Hepatocyte (in vitro differentiated cells): ENCODE data around the gene NR6A1. TPM values are rescaled to one million over a fixed set of nuclear protein-coding genes. Genes with fewer than 3 reads are reported as not detected.

Experiments
- DNase-seq: peaks from one replicate; pipeline ENCODE4 v3.0.0-alpha.2; 2016; ENCODE audit warnings: low spot score
- H2AFZ ChIP-seq: fragments of 200-600 bp; sonication (generic); 2 replicates; pipeline ENCODE4 v1.6.0; 2016; ENCODE audit warnings: antibody characterized with exemption, mild to moderate bottlenecking
- H3K27ac ChIP-seq: fragments of 200-600 bp; sonication (generic); 2 replicates; pipeline ENCODE4 v1.5.1; 2016; ENCODE audit warnings: mild to moderate bottlenecking
- H3K27me3 ChIP-seq: fragments of 200-600 bp; sonication (generic); 2 replicates; pipeline ENCODE4 v1.6.1; 2016
- H3K36me3 ChIP-seq: fragments of 200-600 bp; sonication (generic); replicated peaks from 2 replicates; pipeline ENCODE4 v1.5.1; 2016; ENCODE audit warnings: low read depth; ENCODE audit not compliant: insufficient read depth
- H3K4me1 ChIP-seq: fragments of 200-600 bp; sonication (generic); 2 replicates; pipeline ENCODE4 v1.5.1; 2016; ENCODE audit warnings: mild to moderate bottlenecking, moderate library complexity; ENCODE audit not compliant: insufficient read depth
- H3K4me2 ChIP-seq: fragments of 200-600 bp; sonication (generic); 2 replicates; pipeline ENCODE4 v1.6.0; 2016
- H3K4me3 ChIP-seq: fragments of 200-600 bp; sonication (generic); 2 replicates; pipeline ENCODE4 v1.5.1; 2016; ENCODE audit warnings: mild to moderate bottlenecking
- H3K79me2 ChIP-seq: fragments of 200-600 bp; sonication (generic); 2 replicates; pipeline ENCODE4 v1.6.0; 2017; ENCODE audit warnings: mild to moderate bottlenecking
- H3K9me2 ChIP-seq: fragments of 200-600 bp; sonication (generic); replicated peaks from 2 replicates; pipeline ENCODE4 v1.6.0; 2017; ENCODE audit warnings: mild to moderate bottlenecking; ENCODE audit not compliant: insufficient read depth
- H3K9me3 ChIP-seq: fragments of 200-600 bp; sonication (generic); 2 replicates; pipeline ENCODE4 v1.5.1; 2016; ENCODE audit warnings: low read depth, mild to moderate bottlenecking
- H4K20me1 ChIP-seq: fragments of 200-600 bp; sonication (generic); 2 replicates; pipeline ENCODE4 v1.6.0; 2016; ENCODE audit warnings: mild to moderate bottlenecking; ENCODE audit not compliant: insufficient read depth, poor library complexity, severe bottlenecking
- EZH2 ChIP-seq: fragments of 200-600 bp; sonication (generic); IDR thresholded peaks from 2 replicates; pipeline ENCODE4 v1.6.1; 2016; ENCODE audit warnings: antibody characterized with exemption, mild to moderate bottlenecking, borderline replicate concordance
- EZH2phosphoT487 ChIP-seq: fragments of 200-600 bp; sonication (generic); IDR thresholded peaks from one replicate; pipeline ENCODE4 v1.6.1; 2018; ENCODE audit warnings: antibody characterized with exemption, mild to moderate bottlenecking, low read depth, moderate library complexity; ENCODE audit not compliant: unreplicated experiment, severe bottlenecking
- WGBS: methylation state at CpG from one replicate; pipeline ENCODE4 v1.1.6; 2016; ENCODE audit warnings: low lambda C conversion rate; ENCODE audit errors: missing lambda C conversion rate; 5-methylcytosine and 5-hydroxymethylcytosine counted together
- polyA plus RNA-seq: library from polyadenylated mRNA; unstranded; fragments of >200 nt; fragmentation: Nextera tagmentation; extraction: Ambion mirVana; gene quantifications from 2 replicates; pipeline ENCODE4 v1.2.1, GENCODE V29; 2016
- total RNA-seq: library from RNA; depleted of rRNA; stranded (reverse); fragments of >200 nt; gene quantifications from 2 replicates; pipeline ENCODE4 v1.2.3, GENCODE V29; 2014
- TF ChIP-seq, protein P1 (sequence below): fragments of 200-600 bp; sonication (generic); IDR thresholded peaks from 2 replicates; pipeline ENCODE4 v1.5.1; 2016; ENCODE audit warnings: antibody characterized with exemption, mild to moderate bottlenecking; ENCODE audit not compliant: poor library complexity

The NR6A1 gene
- total and polyA plus RNA-seq, 2 experiments from 2014 or later = 1.2 to 4.0 TPM

GRCh38 chr9:124726886-124727285 lies 44.2 kb downstream of the NR6A1 start:
- Histone ChIP-seq H3K4me3 (no peak overlapping the region), H3K36me3 (no peaks in the 10 kb centered on the region), H3K27ac (no peak overlapping the region), H3K27me3 (no peaks in the 10 kb centered on the region), H3K9me2 (no peaks in the 10 kb centered on the region), H3K4me2 (no peak overlapping the region), H3K9me3 (no peaks in the 10 kb centered on the region), H3K79me2 (peaks cover 5% of the 10 kb centered on the region), H2AFZ (no peak overlapping the region), H4K20me1 (no peaks in the 10 kb centered on the region), H3K4me1 (peaks cover 14% of the 10 kb centered on the region)
- WGBS = 88% methylated on average over 1 of the region's 1 CpG
- no peak for TF ChIP-seq EZH2phosphoT487
- TF ChIP-seq, protein P1, sequence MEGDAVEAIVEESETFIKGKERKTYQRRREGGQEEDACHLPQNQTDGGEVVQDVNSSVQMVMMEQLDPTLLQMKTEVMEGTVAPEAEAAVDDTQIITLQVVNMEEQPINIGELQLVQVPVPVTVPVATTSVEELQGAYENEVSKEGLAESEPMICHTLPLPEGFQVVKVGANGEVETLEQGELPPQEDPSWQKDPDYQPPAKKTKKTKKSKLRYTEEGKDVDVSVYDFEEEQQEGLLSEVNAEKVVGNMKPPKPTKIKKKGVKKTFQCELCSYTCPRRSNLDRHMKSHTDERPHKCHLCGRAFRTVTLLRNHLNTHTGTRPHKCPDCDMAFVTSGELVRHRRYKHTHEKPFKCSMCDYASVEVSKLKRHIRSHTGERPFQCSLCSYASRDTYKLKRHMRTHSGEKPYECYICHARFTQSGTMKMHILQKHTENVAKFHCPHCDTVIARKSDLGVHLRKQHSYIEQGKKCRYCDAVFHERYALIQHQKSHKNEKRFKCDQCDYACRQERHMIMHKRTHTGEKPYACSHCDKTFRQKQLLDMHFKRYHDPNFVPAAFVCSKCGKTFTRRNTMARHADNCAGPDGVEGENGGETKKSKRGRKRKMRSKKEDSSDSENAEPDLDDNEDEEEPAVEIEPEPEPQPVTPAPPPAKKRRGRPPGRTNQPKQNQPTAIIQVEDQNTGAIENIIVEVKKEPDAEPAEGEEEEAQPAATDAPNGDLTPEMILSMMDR = no peak
- TF ChIP-seq EZH2 = no peak
- DNase-seq = no peak

- H3K27ac ChIP-seq = peak overlapping the region; percentile 28
- no peak overlapping the region for H3K4me3 ChIP-seq
- H3K9me2 ChIP-seq = no peaks in the 10 kb centered on the region
- DNase-seq = no peak
- no peaks in the 10 kb centered on the region for H4K20me1 ChIP-seq
- H3K27me3 ChIP-seq = no peaks in the 10 kb centered on the region
- H3K4me1 ChIP-seq = peaks cover 26% of the 10 kb centered on the region
- H3K4me2 ChIP-seq = peak overlapping the region; percentile 60
- no peaks in the 10 kb centered on the region for H3K36me3 ChIP-seq
- peaks cover 5% of the 10 kb centered on the region for H3K79me2 ChIP-seq
- no peak overlapping the region for H2AFZ ChIP-seq
- WGBS = 41% methylated on average over 5 of the region's 5 CpGs
- no peaks in the 10 kb centered on the region for H3K9me3 ChIP-seq
- no peak for TF ChIP-seq EZH2phosphoT487
- TF ChIP-seq EZH2 = no peak
- TF ChIP-seq, protein P1 = no peak
These were observed 46.1 kb downstream of the NR6A1 start for GRCh38 chr9:124725068-124725452.

- TF ChIP-seq EZH2phosphoT487 = no peak
- TF ChIP-seq, protein P1 = no peak
- TF ChIP-seq EZH2 = no peak
- WGBS = 18% methylated on average over 3 of the region's 3 CpGs
- H3K9me2 ChIP-seq = no peaks in the 10 kb centered on the region
These were observed 46.6 kb downstream of the NR6A1 start for GRCh38 chr9:124724415-124725067.

More at GRCh38 chr9:124724415-124725067, 46.6 kb downstream of the NR6A1 start:
- Histone ChIP-seq H3K27me3 (no peaks in the 10 kb centered on the region), H3K4me1 (peaks cover 26% of the 10 kb centered on the region), H3K27ac (peak overlapping the region; percentile 28), H3K79me2 (peaks cover 5% of the 10 kb centered on the region), H3K9me3 (no peaks in the 10 kb centered on the region), H2AFZ (no peak overlapping the region), H4K20me1 (no peaks in the 10 kb centered on the region), H3K4me3 (no peak overlapping the region), H3K4me2 (peak overlapping the region; percentile 60), H3K36me3 (no peaks in the 10 kb centered on the region)
- DNase-seq = no peak
